NCI-H774 (cell line): ENCODE measurements around the gene ENPP3.

Experiments used
- DNase-seq: peaks from one replicate; lab custom pipeline; 2025; lab: John Stamatoyannopoulos, UW

ENPP3 gene

GRCh38 chr6:131765081-131765803, 128.1 kb downstream of the ENPP3 start:
- DNase-seq: no peak

DNA sequence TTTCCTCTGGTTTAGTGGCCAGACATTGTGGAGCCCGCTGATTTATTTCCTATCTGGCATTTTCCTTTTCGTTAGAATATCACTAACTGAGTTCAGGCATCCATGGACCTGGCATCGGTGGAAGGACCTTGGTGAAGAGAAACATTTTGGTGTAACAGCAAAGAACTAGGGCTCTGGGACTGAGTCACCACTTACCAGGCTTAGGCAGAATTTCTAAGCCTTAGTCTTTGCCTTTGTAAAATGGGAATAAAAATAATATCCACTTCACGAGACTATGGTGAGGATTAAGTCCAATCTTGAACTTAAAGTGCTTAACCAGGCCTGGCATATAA, 128.7 kb downstream of the ENPP3 start:
- DNase-seq: no peak

DNA sequence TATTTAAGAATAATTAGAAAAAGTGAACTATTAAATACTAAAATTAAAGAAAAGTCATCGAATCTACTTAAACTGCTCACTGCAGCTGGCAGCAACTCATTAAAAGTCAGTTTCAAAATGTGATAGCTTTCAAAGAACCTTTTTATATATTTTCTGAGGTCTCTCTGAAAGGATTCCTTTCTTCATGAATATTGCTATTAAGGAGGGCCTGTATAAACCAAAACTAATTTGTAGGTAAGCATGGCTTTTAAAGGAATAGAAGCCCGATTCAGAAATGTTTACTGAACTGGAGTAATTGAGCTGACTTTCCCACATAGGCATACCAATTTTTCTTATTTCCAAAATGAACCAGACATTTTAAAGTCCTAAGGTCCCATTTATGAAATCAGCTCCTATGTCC, 129.5 kb downstream of the ENPP3 start:
- no peak for DNase-seq

- DNase-seq: no peak
Observed at GRCh38 chr6:131768964-131769363, 131.9 kb downstream of the ENPP3 start.

- no peak for DNase-seq
Observed at GRCh38 chr6:131769385-131770141, 132.5 kb downstream of the ENPP3 start.

- no peak for DNase-seq
Observed at GRCh38 chr6:131770776-131771175, 133.7 kb downstream of the ENPP3 start.

DNA sequence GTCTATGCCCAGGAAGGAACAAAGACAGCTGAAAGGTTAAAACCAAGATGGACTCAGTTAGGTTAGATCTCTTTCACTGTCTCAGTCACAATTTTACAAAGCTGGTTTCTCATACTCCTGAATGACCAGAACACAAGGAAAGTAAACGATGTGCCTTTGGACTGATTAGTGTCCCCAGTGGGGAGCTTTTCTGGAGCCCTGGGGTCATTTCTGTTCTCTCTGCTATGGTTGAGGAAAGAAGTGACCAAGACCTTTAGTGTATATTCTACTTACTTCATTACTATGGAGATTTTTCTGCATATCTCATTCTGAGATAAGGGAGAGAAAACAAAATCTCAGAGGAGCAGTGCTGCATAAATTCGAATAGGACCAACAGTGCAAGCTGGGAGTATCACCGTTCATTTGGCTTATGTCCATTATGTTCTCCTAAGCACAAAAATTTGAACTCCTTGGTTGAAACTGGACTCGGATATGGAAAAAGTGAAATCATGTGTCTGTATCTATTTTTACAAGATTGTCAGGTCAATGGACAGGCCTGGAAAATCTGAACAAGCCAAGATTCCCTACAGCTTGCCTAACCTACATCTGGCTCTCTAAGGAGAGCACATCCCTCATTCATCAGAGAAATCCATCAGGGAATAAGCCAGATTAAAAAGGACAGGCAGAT, 136.3 kb downstream of the ENPP3 start:
- no peak for DNase-seq

- DNase-seq: no peak
Observed at GRCh38 chr6:131775886-131776285, 138.8 kb downstream of the ENPP3 start.

DNA sequence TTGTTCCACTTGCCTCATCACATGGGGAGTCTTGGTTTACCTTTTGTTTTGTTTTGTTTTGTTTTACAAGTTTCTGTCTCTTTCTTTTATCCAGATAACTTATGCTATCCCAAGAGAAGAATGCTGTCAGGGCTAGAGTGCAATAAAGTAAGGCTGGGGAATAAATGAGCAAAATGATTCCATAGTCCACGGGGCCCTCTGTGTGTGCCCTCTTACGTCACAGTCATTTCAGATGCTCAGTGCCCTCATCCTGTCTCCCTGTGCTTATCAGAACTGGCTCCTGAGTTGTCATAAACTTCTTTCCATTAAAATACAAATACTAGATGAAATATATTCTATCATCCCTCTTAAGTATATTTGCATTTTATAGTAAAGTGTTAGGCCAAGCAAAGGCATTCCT, 139.9 kb downstream of the ENPP3 start:
- no peak for DNase-seq

- no peak for DNase-seq
Observed at GRCh38 chr6:131778169-131778568, 141.1 kb downstream of the ENPP3 start.

DNA sequence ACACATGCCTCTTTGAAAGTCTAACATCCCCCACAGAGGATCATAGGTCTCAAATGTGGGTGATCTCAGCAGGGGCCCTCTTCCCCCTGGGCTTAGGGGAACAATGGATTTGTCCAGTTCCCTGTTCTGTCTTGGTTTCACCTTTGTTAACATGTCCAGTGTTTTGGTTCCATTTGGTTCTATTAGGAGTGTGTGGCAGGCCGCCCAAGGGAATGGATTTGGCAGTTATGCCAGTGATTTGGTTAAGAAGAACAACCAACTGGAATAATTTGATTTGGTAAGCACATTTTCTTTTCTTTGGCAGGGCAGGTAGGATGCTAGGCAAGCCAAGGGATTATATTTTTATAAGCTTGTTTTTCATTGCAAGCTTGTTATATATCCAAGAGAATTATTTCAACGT, 142.2 kb downstream of the ENPP3 start:
- DNase-seq: no peak

- DNase-seq: no peak
Observed at GRCh38 chr6:131780600-131780999, 143.5 kb downstream of the ENPP3 start.

GRCh38 chr6:131781687-131782086, 144.6 kb downstream of the ENPP3 start:
- DNase-seq: no peak

- peak; percentile 17 for DNase-seq
Observed at GRCh38 chr6:131782764-131783163, 145.7 kb downstream of the ENPP3 start.

GRCh38 chr6:131784561-131784960, 147.5 kb downstream of the ENPP3 start:
- DNase-seq: no peak

DNA sequence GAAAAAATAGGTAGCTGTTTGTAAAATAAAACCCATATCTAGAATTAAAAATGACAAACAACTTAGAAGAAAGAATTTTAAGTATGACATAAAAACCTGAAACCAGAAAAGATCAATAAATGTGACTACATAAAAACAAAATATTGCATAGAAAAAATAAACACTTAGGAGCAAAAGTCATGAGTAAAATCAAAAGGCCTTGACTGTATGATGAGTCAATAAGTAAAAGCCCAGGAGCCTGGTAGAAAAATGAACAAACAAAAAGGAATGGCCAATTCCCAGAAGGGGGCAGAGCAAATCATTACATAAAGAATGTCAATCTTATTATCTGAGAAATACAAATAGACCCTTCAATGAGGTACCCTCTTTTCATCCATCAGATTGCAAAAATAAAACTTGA, 150.0 kb downstream of the ENPP3 start:
- no peak for DNase-seq

DNA sequence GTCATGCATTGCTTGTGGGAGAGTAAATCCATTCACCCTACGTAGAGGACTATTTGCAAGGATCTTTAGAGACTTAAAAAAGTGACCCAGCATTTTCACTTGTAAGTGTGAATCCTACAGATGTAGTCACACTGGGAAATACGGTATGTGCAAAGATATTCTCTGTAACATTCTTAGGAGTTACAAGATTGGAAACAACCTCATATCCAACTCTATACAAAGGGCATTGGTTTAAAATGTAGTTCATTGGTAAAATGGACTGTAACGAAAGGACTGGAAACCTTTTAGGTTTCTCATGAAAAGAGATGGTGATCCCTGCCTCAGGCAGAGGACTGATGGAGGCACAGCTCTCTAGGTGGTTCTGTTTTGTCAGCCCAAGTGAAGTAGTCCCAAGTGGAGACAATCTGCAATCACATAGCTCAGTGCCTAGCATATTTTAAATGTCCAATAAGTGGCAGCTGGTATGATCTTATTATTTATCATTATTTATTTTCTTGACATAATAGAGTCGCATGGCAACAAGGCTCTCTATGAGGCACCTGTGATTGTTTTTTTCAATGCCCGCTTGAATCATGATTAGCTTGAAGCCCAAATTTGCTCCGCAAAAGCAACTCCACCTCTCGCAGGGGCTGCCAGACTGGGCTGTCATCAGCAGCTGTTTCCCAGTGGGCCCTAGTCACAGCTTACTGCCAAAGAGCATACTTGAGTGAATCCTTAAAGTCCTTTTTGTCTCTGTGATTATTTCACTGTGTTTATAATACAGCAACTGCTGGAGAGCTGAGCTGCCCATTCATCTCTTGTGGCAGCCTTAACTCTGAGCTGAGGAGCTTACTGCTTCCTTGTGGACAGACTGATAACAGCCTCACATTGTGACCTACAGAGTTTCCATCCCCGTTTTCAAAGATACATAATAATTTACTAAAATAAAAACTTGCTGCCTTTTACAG, 150.9 kb downstream of the ENPP3 start:
- peak; percentile 24 for DNase-seq

DNA sequence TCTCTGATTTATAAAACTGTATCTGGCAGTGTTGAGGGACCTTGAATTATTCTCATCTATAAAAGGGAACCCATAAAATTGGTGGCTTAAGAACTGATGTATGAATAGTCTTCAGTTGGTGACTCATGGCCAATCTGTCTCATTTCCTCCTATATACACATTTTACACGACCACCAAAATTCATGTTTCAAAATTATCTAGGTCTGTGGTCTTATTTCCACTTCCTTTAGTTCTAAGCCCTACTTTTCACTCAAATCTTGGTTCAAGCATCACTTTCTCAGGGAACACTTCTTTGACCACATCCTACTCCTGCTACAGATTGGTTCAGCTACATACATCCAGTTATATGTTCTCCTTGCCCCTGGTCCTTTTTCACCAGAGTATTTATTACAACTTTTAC, 152.1 kb downstream of the ENPP3 start:
- no peak for DNase-seq

- DNase-seq: no peak
Observed at GRCh38 chr6:131791476-131791875, 154.4 kb downstream of the ENPP3 start.

DNA sequence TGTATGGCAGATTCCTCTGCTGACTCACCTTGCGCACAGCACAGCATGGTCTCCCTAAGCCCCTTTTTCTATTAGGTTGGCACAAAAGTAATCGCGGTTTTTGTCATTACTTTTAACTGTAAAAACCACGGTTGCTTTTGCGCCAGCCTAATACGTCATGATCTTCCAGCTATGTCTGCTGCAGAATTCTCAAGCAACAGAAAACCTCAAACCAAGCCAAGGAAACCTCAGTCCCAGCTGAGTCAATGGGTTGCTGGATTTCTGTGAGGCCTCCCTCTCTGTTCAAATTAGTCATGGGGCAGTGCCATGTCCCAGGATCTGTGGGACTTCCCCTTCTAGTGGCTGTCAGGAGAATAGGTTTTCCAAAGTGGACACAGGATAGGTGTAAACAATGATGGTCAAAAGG, 155.0 kb downstream of the ENPP3 start:
- no peak for DNase-seq

DNA sequence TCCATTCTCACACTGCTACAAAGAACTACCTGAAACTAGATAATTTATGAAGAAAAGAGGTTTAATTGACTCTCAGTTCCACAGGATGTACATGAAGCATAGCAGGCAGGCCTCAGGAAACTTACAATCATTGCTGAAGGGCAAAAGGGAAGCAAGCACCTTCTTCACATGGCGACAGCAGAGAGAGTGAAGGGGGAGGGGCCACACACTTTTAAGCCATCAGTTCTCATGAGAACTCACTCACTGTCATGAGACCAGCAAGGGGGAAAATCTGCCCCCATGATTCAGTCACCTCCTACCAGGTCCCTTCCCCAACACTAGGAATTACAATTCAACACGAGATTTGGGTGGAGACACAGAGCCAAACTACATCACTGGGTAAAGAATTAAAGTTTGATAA, 158.3 kb downstream of the ENPP3 start:
- DNase-seq: no peak
